Adrenal gland (tissue), 12 donors: ENCODE measurements around the gene NUP133. TPM values are rescaled to one million over a fixed set of nuclear protein-coding genes. Genes with fewer than 3 reads are reported as not detected.
A peak's percentile ranks its signal among the peaks of the same experiment; 100 is the strongest.

Source experiments
- DNase-seq, 7 donors: peaks; one replicate each; pipeline ENCODE4 v3.0.0-alpha.2; 2019 to 2020
- H3K27ac ChIP-seq, 5 donors: fragments of 200-600 bp; sonication (generic) in 4 of 5; 1 replicate in 3 of 5; 2 replicates in 2 of 5; pipeline versions ENCODE4 v1.5.1 to v1.8.0; 2016 to 2020; ENCODE audit warnings: mild to moderate bottlenecking in 1 of 5
- H3K27me3 ChIP-seq: fragments of 200-600 bp; 2 replicates; pipeline ENCODE4 v1.8.0; 2021
- H3K36me3 ChIP-seq, 2 donors: fragments of 200-600 bp; replicated peaks in 1 of 2; 1 replicate in 1 of 2; 2 replicates in 1 of 2; pipeline versions ENCODE4 v1.5.1 to v1.8.0; 2018 to 2022
- H3K4me1 ChIP-seq, 2 donors: fragments of 200-600 bp; replicated peaks in 1 of 2; 1 replicate in 1 of 2; 2 replicates in 1 of 2; pipeline versions ENCODE4 v1.5.1 to v1.8.0; 2018 to 2021
- H3K4me3 ChIP-seq, 4 donors: fragments of 200-600 bp; sonication (generic) in 3 of 4; one replicate each; pipeline ENCODE4 v1.5.1; 2016 to 2018
- H3K9me3 ChIP-seq, 3 donors: fragments of 200-600 bp; sonication (generic) in 1 of 3; replicated peaks in 1 of 3; 1 replicate in 2 of 3; 2 replicates in 1 of 3; pipeline versions ENCODE4 v1.5.1 to v1.8.0; 2016 to 2021
- CTCF ChIP-seq, 6 experiments: fragments of 450-650 bp in 4 of 6; fragments of 200-600 bp in 2 of 6; sonication (generic) in 1 of 6; IDR thresholded peaks; 1 replicate in 5 of 6; 2 replicates in 1 of 6; pipeline versions ENCODE4 v1.5.1 to v1.8.0; 2016 to 2021; ENCODE audit warnings: antibody characterized with exemption in 6 of 6, mild to moderate bottlenecking in 2 of 6, moderate library complexity in 1 of 6
- POLR2A ChIP-seq, 2 donors: fragments of 450-650 bp; IDR thresholded peaks; one replicate each; pipeline ENCODE4 v1.6.1; 2017; ENCODE audit warnings: antibody characterized with exemption in 2 of 2, mild to moderate bottlenecking in 2 of 2, moderate library complexity in 1 of 2
- WGBS, 4 donors: extraction: QIAGEN DNeasy Blood & Tissue Kit in 2 of 4; methylation state at CpG; one replicate each; pipeline versions ENCODE4 v1.1.5 to v1.1.7; 2013 to 2017; 5-methylcytosine and 5-hydroxymethylcytosine counted together
- intact Hi-C, 2 donors: fragments of 100-400 bp; cut with DNase I; formaldehyde crosslinking; loops; one replicate each; pipeline versions ENCODE4 v1.14.1 to v1.15.0; 2022 to 2023
- polyA plus RNA-seq, 3 donors: library from polyadenylated mRNA; stranded (reverse); fragments of 200-250 nt in 2 of 3; fragments of 350-450 nt in 1 of 3; fragmentation: Illumina TruSeq in 1 of 3; extraction: RNeasy Lipid Tissue Mini Kit (QIAGEN cat#74804) in 1 of 3; gene quantifications; one replicate each; pipeline ENCODE4 v1.2.3, GENCODE V29; 2013 to 2014
- total RNA-seq, 9 donors: library from RNA; depleted of rRNA in 4 of 9; stranded (reverse); fragments of >200 nt in 4 of 9; fragments of 120-200 nt in 1 of 9; fragmentation: NEBNext Ultra II Directional in 1 of 9; extraction: Animal tissue kit (Norgen Biotek cat#: 25700) in 1 of 9; gene quantifications; one replicate each; pipeline versions ENCODE4 v1.1.0 to v1.2.4, GENCODE V29; 2013 to 2023
- donor health status: healthy with polysubstance abuse.
- donor health status: Bipolar disorder and iron deficiency.
- donor health status: DM: yes; HTN: yes; CAD: no.
- donor health status: DM: no; HTN: no; CAD: no.
- donor health status: DM: no; HTN: no; CAD: no.
- donor health status: DM: yes; HTN: yes; CAD: no.

The NUP133 gene
- total and polyA plus RNA-seq, 12 donors, result 9.8 to 48.5 (median 31.9) TPM

GRCh38 chr1:229410692-229411433, 97.3 kb downstream of the NUP133 start:
- Histone ChIP-seq H3K4me1 (peaks cover 22 to 33% of the 10 kb centered on the region in 2 donors), H3K4me3 (no peak overlapping the region), H3K27me3 (peaks cover 10% of the 10 kb centered on the region), H3K9me3 (no peaks in the 10 kb centered on the region), H3K36me3 (no peaks in the 10 kb centered on the region), H3K27ac (peak overlapping the region in 3 of 5 donors; percentile 48 to 74 (median 62))
- DNase-seq, result peak; percentile 80 to 93 (median 89)
- 22 to 39% (median 31%) methylated on average over 12 to 14 of the region's 14 CpGs for WGBS, 4 donors
- TF ChIP-seq CTCF (IDR thresholded peaks at IDR 0.05), result no peak
- peak in 1 of 2 donors; percentile 48 for TF ChIP-seq POLR2A (IDR thresholded peaks at IDR 0.05)
- intact Hi-C loops, result no loop called here

- Histone ChIP-seq H3K4me3 (no peak overlapping the region), H3K9me3 (no peaks in the 10 kb centered on the region), H3K4me1 (peaks cover 22 to 33% of the 10 kb centered on the region in 2 donors), H3K27ac (peak overlapping the region in 2 of 5 donors; percentile 62 to 74), H3K36me3 (no peaks in the 10 kb centered on the region), H3K27me3 (peaks cover 10% of the 10 kb centered on the region)
- DNase-seq, result no peak
- TF ChIP-seq POLR2A (IDR thresholded peaks at IDR 0.05), result no peak
- no peak for TF ChIP-seq CTCF (IDR thresholded peaks at IDR 0.05)
- 55 to 64% (median 59%) methylated on average over 7 to 9 of the region's 9 CpGs for WGBS, 4 donors
- intact Hi-C loops, result no loop called here
Observed at GRCh38 chr1:229410370-229410691, 97.8 kb downstream of the NUP133 start.

- intact Hi-C loops, result no loop called here
- Histone ChIP-seq H3K27me3 (peaks cover 10% of the 10 kb centered on the region), H3K9me3 (no peaks in the 10 kb centered on the region), H3K27ac (peak overlapping the region in 1 of 5 donors; percentile 74), H3K4me1 (peaks cover 22 to 33% of the 10 kb centered on the region in 2 donors), H3K36me3 (no peaks in the 10 kb centered on the region), H3K4me3 (no peak overlapping the region)
- no peak for DNase-seq
- WGBS, 4 donors, result 47 to 78% (median 47%) methylated on average over 11 to 18 of the region's 18 CpGs
- no peak for TF ChIP-seq POLR2A (IDR thresholded peaks at IDR 0.05)
Observed at GRCh38 chr1:229409616-229410369, 98.3 kb downstream of the NUP133 start.

- Histone ChIP-seq H3K4me1 (peaks cover 22 to 33% of the 10 kb centered on the region in 2 donors), H3K4me3 (no peak overlapping the region)
Observed at GRCh38 chr1:229408458-229409037, 99.6 kb downstream of the NUP133 start.

More at GRCh38 chr1:229408458-229409037, 99.6 kb downstream of the NUP133 start:
- Histone ChIP-seq H3K27ac (peak overlapping the region in 1 of 5 donors; percentile 52), H3K27me3 (peaks cover 10% of the 10 kb centered on the region), H3K9me3 (no peaks in the 10 kb centered on the region), H3K36me3 (no peaks in the 10 kb centered on the region)
- peak; percentile 60 to 85 (median 83) for DNase-seq
- WGBS, 4 donors, result 21 to 30% (median 24%) methylated on average over 5 to 8 of the region's 8 CpGs
- TF ChIP-seq POLR2A (IDR thresholded peaks at IDR 0.05), result peak in 1 of 2 donors; percentile 21
- TF ChIP-seq CTCF (IDR thresholded peaks at IDR 0.05), result no peak
- intact Hi-C loops, result no loop called here
